Breast epithelium (tissue), 3 donors: Measurements from ENCODE around the gene ARFGAP1.

Experiments
- POLR2A ChIP-seq: fragments of 450-650 bp; IDR thresholded peaks from one replicate; pipeline ENCODE4 v1.6.1; 2016; ENCODE audit warnings: antibody characterized with exemption, mild to moderate bottlenecking, moderate library complexity
- POLR2AphosphoS5 ChIP-seq, 3 donors: sonication (generic); formaldehyde crosslinking; IDR thresholded peaks; one replicate each; pipeline ENCODE4 v1.6.1; 2017; ENCODE audit warnings: antibody characterized with exemption in 3 of 3
- TF ChIP-seq, protein P1 (sequence below), 3 donors: fragments of 450-650 bp; IDR thresholded peaks; one replicate each; pipeline ENCODE4 v1.5.1; 2016 to 2017; ENCODE audit warnings: antibody characterized with exemption in 3 of 3, mild to moderate bottlenecking in 3 of 3, moderate library complexity in 3 of 3

DNA sequence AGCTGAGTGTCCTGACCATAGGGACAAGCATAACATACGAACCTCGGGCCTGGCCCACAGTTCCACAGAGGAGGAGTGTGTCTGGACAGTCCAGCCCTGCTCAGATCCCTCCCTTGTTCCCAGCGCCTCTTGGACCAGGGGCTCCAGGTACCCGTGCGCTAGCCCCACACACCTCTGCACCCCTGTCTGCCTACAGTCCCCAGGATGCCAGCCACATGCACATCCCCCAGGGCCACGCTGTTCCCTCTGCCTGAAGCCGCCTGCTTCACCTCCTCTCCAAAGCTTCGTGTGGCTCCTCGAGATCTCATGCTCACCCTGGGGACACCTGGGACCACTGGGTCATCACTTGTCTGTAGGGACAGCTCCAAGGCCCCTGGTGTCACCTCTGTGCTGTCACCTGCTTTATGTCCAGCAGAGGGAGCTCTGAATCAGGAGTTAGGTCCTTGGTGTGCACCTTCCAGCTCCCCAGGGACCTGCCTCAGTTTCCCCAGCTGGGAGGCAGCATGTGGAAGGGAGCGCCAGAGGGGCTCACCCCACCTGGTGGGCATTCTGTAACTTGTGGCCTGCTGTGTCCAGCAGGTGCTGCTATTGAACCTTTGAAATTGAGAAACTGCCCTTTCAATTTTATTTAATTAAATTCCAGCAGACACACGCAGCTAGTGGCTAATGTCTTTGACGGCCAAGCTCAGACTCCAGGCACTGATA lies 49.3 kb upstream of the ARFGAP1 start:
- no peak for TF ChIP-seq POLR2AphosphoS5 (IDR thresholded peaks at IDR 0.05)
- TF ChIP-seq, protein P1, sequence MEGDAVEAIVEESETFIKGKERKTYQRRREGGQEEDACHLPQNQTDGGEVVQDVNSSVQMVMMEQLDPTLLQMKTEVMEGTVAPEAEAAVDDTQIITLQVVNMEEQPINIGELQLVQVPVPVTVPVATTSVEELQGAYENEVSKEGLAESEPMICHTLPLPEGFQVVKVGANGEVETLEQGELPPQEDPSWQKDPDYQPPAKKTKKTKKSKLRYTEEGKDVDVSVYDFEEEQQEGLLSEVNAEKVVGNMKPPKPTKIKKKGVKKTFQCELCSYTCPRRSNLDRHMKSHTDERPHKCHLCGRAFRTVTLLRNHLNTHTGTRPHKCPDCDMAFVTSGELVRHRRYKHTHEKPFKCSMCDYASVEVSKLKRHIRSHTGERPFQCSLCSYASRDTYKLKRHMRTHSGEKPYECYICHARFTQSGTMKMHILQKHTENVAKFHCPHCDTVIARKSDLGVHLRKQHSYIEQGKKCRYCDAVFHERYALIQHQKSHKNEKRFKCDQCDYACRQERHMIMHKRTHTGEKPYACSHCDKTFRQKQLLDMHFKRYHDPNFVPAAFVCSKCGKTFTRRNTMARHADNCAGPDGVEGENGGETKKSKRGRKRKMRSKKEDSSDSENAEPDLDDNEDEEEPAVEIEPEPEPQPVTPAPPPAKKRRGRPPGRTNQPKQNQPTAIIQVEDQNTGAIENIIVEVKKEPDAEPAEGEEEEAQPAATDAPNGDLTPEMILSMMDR (IDR thresholded peaks at IDR 0.05), result peak in 2 of 3 donors; percentile 35 to 45
- no peak for TF ChIP-seq POLR2A
